Measurements from ENCODE around the gene SPAAR. TPM values are rescaled to one million over a fixed set of nuclear protein-coding genes. Genes with fewer than 3 reads are reported as not detected.

The SPAAR gene
- polyA plus RNA-seq, 1 experiment, result 0.32 TPM

- POLR2A ChIA-PET, result no interaction called here
- DNase-seq (ENCODE audit: low read depth), result no peak
- TF ChIP-seq CTCF (IDR thresholded peaks at IDR 0.05; ENCODE audit: insufficient read depth, low read depth, low read length), result no peak
- CTCF ChIA-PET, result no interaction called here
- no peaks in the 10 kb centered on the region for H3K36me3 ChIP-seq (ENCODE audit: control insufficient read depth, insufficient read depth, low read length)
- no peaks in the 10 kb centered on the region for H3K27me3 ChIP-seq (ENCODE audit: control insufficient read depth, insufficient read depth, low read length)
- no peak overlapping the region for H3K4me3 ChIP-seq (ENCODE audit: low read depth, low read length)
Observed at GRCh38 chr9:35915681-35916294, 6.5 kb downstream of the SPAAR start.

GRCh38 chr9:35917261-35917660 is 8.0 kb downstream of the SPAAR start:
- Histone ChIP-seq H3K36me3 (ENCODE audit: control insufficient read depth, insufficient read depth, low read length) (no peaks in the 10 kb centered on the region), H3K27me3 (ENCODE audit: control insufficient read depth, insufficient read depth, low read length) (no peaks in the 10 kb centered on the region), H3K4me3 (ENCODE audit: low read depth, low read length) (no peak overlapping the region)
- CTCF ChIA-PET, result interaction anchor here (0.8 kb wide), 1 partner anchor 29 kb away, joined by 4 read pairs; no protein-coding TSS in a partner anchor
- POLR2A ChIA-PET, result no interaction called here
- DNase-seq (ENCODE audit: low read depth), result no peak
- TF ChIP-seq CTCF (IDR thresholded peaks at IDR 0.05; ENCODE audit: insufficient read depth, low read depth, low read length), result no peak

- ChIA-PET CTCF (no interaction called here), POLR2A (no interaction called here)
- no peak overlapping the region for H3K4me3 ChIP-seq (ENCODE audit: low read depth, low read length)
- H3K36me3 ChIP-seq (ENCODE audit: control insufficient read depth, insufficient read depth, low read length), result no peaks in the 10 kb centered on the region
- no peak for TF ChIP-seq CTCF (IDR thresholded peaks at IDR 0.05; ENCODE audit: insufficient read depth, low read depth, low read length)
- no peak for DNase-seq (ENCODE audit: low read depth)
- H3K27me3 ChIP-seq (ENCODE audit: control insufficient read depth, insufficient read depth, low read length), result no peaks in the 10 kb centered on the region
Observed at GRCh38 chr9:35918780-35919179, 9.5 kb downstream of the SPAAR start.

- ChIA-PET POLR2A (no interaction called here), CTCF (interaction anchor here (0.6 to 2.9 kb wide), 6 partner anchors 9 to 185 kb away, joined by 3 to 10 read pairs (median 6); partner anchors contain the start of genes HRCT1 and SPAAR)
Observed at GRCh38 chr9:35919212-35920008, 10.1 kb downstream of the SPAAR start.

More at GRCh38 chr9:35919212-35920008, 10.1 kb downstream of the SPAAR start:
- no peaks in the 10 kb centered on the region for H3K36me3 ChIP-seq (ENCODE audit: control insufficient read depth, insufficient read depth, low read length)
- TF ChIP-seq CTCF (IDR thresholded peaks at IDR 0.05; ENCODE audit: insufficient read depth, low read depth, low read length), result no peak
- no peaks in the 10 kb centered on the region for H3K27me3 ChIP-seq (ENCODE audit: control insufficient read depth, insufficient read depth, low read length)
- no peak for DNase-seq (ENCODE audit: low read depth)
- H3K4me3 ChIP-seq (ENCODE audit: low read depth, low read length), result no peak overlapping the region
